ENCODE measurements around the gene PLCD3.
A peak's percentile ranks its signal among the peaks of the same experiment; 100 is the strongest.

PLCD3 gene

DNA sequence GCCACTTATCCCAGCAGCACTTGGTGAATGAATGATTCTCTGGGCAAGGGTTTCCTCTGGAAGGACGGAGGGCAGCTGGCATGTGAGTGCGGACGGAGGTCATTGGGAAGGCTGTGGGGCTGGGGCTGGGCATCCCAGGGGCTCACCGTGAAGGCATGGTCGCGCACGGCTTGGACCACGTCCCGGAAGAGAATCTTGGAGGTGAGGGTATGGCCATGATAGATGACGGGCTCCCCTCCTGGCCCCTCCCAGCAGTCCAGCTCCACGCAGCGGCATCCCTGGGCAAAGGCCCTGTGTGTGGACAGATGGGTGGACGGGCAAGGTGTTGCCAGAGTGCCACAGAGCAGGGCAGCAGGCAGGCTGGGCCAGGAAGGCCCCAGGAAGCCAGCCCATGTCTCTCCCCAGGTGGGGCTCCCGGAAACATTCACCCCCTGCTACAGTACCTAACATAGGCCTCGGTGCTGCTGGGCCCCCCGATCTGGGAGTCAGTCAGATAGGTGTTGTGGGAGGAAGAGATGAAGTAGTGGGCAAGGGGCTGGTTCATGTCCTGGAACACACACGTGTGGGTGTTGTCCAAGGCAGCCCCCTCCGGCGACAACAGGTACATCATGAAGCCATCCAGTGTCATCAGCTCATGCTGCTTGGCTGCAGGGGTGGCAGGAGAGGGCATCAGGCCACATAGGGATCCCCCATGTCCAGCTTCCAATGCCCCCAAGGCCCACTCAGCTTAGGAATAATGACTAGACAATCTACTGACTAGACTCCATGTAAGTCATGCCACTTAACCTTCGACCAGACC is 14.3 kb downstream of the PLCD3 start:
- DNase-seq (ENCODE audit: low spot score): no peak

DNA sequence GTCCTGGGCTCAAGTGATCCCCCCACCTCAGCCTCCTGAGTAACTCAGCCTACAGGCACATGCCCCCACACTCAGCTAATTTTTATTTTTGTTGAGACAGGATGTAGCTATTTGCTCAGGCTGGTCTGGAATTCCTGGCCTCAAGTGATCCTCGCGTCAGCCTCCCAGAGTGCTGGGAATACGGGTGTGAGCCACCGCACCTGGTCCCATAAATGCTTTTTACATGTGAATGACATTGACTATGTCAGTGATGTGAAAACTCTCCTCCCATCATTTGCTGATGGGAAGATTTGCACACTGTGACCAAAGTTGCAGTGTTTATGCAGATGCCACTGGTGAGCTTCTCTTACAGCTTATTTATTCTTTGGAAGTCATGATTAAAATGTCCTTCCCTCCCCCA is 15.0 kb downstream of the PLCD3 start:
- no peak for DNase-seq (ENCODE audit: low spot score)

DNA sequence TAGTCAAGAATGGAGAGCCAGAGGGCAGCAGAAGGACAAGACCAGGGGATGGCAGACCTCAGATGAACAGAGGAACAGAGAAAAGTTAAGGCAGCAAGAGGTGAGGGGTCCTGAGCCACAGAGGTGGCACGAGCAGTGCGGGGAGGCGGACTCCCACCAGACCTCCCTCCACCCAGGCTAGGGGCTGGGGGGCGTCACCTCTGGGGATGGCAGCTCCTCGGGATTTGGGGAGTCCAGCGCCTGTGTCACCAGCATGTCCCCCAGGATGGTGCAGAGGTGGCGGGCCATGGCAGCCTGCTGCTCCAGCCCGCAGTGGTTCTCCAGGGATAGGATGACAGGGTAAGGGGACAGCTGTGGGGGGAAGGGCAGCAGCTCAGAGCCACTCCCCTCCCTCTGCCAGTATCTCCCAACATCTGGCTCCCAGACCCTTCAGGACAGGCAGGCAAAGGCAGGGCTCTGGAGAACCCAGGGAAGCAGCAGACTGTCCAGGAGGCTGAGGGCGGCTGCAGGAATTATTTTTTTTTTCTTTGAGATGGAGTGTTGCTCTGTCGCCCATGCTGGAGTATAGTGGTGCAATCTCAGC is 15.8 kb downstream of the PLCD3 start:
- no peak for DNase-seq (ENCODE audit: low spot score)

DNA sequence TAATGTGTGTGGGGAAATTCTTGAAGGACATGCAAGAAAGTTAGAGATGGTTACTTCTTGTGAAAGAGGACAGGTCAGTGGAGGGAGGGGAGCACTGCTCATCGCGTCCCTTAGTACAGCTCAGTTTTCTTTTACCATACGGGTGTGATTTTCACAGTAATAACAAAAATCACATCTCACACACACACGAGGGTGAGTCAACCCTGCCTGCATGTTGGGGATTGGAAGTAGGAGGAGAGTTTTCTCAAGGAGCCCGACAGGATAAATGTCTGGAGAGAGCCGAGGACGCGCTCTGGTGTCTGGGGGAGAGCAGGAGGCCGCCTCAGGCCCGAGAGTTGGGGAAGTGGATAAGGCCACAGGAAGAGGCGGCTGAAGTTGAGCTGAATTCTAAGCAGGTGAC is 16.4 kb downstream of the PLCD3 start:
- no peak for DNase-seq (ENCODE audit: low spot score)

DNA sequence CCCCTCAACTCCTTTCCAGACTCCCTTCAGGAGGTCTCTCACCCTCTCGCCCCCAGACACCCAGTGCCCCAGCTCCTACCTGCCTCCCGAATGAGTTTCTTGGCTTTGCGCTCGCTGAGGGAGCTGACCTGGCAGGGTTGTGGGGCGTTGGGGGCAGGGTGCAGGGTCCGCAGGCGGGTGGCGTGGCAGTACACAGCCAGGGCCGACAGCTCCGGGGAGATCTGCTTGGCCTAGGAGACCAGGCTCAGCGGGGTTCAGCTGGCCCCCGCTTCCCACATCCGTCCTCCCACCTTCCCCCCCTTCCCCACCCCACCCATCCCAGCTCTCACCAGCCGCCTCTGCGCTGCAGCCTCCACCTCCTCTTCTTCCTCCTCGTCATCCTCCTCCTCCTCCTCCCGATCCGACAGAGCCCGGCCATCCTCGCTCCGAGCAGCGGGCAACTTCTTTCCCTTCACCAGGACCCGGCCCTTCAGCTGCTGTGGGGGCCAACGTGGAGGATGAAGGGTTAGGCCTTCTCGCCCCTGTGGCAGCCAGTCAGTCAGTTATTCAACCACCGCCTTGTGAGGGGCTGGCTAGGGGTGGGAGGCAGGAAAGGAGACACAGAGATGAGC is 17.2 kb downstream of the PLCD3 start:
- DNase-seq (ENCODE audit: low spot score): no peak

DNA sequence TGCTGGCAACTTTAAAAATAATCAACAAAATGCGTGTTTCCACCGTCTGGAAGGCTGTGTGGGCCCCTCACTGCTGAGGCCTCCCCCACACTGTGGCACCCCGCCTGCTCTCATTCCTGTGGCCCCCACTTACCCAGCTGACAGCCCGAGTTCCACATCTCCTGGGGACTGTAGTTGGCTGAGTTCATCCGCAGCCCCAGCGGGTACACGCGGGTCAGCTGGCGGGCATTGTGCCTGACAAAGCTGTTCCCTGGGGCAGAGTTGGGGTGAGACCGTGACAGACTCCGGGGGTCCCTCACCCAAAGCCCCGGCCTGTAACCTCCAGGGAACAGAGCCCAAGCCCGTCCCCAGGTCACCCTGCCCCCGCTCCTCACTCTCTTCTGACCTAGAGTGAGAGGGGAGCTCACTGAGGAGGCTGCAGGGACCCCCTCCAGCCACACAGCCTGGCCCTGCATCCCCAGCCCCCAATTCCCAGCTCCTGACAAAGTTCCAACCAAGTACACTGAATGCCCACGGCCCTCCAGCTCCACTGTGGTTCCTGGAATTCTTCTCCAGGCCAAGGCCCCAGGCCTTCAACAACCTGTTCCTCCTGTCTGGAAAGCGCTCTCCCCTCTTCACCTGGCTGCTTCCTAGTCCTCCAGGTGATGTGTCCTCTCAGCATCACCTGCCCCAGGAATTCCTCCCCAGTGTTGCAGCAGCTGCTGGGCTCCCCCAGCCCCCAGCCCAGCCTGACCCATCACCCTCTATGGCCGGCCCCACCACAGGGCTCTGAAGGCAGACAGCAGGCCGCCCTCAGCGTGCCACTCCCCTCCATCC is 18.0 kb downstream of the PLCD3 start:
- no peak for DNase-seq (ENCODE audit: low spot score)

DNA sequence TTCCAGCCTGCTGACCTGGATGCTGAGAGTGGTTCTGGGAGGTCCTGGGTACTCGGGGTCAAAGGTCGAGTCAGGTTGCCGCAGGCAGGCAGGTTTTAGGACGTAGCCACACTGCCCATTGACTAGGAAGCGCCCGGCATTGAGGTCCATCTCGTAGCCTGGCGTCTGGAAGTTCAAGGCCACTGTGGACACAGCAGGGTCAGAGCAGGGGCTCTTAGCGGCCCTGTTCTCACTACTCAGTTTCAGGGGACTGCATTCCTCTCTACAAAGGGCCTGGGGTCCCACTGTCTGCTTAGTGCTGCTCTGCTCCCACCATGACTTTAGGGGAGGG is 18.9 kb downstream of the PLCD3 start:
- no peak for DNase-seq (ENCODE audit: low spot score)

DNA sequence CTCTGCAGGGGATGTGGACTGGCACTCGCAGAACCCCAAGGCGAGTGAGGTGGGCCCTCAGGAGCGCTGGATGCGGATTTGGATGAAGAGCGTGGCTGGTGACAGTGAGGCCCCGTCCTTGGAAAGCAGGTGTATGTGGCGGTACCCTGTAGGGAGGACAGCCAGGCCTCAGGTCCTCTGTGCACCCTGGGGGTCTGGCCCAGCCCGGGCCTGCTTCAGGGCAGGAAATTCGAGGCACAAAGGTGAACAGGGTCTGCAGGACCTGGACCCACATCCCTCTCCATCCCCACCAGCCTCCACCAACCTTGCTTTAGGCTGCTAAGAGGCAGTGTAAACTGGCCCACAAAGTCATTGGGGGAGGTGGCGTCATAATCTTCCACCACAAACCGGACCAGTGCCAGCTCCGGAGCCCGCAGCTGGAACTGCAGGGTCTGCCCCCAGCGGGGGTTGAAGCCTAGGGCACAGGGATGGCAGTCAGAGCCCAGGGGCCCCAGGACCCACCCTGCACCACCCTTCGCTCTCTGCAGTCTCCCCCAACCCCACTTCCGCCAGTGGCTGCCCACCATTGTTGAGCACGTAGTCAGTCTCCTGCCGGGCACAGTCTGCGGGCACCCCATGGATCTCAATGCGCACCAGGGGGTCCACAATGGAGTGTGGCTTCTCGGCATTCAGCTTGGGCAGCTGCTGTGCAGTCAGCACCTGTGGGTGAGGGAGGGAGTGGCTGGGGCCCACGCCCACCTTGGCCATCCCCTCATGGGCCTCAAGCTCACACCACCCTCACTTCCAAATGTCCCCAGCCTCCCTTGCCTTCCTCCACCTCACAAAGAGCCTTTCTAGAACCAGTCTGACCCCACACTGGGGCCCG is 19.5 kb downstream of the PLCD3 start:
- no peak for DNase-seq (ENCODE audit: low spot score)

DNA sequence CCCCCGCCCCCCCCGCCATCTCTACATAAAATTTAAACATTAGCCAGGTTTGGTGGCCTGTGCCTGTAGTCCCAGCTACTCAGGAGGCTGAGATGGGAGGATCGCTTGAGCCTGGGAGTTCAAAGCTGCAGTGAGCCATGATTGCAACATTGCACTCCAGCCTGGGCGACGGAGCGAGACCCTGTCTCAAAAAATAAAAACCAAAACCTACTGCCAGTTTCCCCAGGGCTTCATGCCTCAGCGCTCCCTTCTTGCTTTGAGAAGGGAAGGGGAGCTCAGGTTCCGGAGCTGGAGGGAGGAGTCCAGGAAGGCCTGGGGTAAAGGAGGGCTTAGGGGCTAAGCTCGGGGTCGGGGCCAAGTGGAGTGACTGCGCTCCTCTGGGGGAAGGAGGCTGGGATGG is 20.5 kb downstream of the PLCD3 start:
- no peak for DNase-seq (ENCODE audit: low spot score)

DNA sequence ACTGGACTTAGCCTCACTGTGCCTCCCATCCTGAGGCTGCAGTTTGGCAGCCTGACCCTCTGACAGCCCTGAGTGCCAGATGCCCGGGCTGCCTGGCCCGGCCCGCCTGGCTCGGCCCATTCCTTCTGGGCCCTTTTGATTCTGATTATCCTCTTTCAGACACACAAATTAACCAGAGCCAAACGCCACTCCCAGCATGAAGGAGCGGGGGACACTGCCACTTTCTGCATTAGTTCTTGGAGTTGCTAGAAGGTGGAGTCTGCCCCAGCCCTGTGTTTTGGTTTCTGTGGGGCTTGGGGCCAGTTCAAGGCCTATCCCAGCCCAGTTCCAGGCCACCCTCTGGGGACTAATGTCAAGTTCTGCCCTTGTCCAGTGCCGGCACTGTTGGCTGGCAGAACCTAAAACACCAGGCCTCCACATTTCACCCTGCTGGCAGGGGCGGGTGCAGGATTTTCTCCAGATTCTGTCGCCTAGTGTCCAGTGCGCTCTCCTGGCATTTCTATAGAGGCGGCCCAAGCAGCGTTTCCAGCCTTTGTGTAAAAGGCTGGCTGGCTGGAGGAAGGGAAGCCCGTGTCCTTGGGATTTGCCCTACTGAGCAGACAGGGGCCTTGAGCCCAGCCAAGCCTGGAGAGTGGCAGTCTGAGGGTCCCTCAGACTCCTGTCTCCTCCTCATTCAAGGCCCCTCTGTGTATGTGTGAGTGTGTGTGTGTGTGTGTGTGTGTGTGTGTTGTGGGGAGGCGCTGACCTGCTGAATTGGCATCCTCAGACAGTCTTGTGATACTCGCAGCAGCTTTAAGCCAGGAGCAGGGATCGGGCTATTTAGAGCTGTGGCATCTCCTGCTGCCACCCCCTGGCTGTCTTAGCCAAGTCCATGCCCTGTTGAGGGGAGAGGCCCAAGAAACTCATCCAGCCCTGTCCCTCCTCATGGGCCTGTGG is 21.4 kb downstream of the PLCD3 start:
- peak; percentile 35 for DNase-seq (ENCODE audit: low spot score)

DNA sequence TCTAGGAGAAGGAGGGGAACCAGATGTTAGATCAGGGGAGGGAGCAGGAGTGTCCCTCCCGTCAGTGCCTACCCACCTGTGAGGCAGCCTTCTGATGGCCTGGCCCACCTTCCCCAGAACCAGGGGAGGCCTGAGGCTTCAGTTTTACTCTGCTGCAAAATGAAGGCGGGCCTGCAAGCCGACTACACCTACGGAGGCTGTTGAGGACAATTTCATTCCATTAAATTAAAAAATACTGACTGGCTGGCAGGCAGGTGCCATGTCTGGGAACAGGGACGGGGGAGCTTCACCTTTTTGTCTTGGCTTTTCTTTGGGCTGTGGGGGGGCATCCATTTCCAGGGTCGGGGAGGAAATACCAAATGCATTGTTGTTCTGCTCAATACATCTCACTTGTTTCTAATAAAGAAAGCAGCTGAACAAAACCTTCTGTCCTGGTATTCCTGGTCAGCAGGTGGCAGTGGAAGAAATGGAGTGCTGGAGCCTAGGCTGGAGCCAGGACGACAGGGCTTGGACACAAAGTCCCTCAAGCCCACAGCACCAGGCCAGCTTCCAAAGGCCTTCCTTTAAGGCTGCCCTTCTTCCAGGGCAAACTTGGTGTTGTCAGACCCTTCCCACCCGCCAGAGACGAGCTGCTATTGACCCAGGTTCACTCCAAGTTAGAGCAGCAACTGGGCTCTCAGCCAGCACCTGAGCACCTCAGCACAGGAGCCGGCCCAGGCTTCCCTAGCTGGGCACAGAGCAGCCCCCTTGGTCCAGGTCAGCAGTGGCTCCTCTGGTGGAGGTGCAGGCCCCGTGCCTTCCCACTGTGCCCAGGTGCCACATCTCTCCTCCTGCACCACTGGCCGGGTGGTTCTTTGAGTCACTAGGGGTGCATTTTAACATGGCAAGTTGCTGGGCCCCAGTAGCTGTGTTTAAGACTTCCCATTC is 23.5 kb downstream of the PLCD3 start:
- DNase-seq (ENCODE audit: low spot score): no peak

DNA sequence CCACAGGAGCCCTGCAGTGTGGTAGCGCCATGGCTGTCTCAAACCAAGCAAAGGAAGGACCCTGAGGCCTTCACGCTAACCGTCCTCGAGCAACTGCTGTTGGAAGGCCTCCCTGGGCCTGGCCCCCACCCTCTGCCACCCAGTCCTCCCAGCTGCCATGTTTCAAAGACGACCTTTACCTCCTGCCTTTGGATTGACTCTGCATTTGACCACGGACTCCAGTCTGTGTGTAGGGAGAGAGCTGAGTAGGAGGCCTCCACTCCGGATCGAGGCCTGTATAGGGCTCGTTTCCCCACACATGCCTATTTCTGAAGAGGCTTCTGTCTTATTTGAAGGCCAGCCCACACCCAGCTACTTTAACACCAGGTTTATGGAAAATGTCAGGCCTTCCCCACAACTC is 24.3 kb downstream of the PLCD3 start:
- no peak for DNase-seq (ENCODE audit: low spot score)

DNA sequence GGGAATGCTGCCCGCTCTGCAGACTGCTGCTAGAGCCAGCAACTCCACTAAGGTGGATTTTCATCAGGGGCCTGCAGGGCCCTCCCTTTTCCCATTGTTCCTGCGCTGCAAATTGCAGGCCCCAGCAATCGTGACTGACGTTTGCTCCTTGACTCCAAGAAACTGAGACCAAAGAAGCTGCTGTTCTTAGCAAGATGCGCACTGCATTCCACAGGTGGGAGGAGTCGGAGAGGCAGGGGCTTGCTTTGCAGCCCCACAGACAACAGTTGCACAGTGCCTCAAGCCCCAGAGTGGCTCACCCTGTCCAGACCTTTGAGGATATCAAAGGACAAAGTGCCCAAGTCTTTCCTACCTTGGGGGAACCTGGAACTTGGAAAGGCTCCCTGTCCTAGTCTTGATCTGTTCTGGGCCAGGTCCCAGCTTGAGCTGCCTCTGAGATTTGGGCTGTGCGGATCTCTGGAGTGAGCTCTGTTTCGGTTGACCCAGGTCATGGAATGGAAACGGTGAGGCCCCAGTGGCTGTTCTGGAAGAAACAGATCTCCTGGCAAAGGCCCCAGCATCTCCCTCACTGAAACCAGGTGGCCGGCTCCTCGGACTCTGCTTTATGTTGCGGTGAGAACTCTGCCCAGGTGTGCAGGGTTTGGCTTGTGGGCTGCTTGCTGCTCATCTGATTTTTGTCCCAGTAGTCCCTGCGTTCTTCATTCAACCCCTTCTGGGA is 24.9 kb downstream of the PLCD3 start:
- no peak for DNase-seq (ENCODE audit: low spot score)

DNA sequence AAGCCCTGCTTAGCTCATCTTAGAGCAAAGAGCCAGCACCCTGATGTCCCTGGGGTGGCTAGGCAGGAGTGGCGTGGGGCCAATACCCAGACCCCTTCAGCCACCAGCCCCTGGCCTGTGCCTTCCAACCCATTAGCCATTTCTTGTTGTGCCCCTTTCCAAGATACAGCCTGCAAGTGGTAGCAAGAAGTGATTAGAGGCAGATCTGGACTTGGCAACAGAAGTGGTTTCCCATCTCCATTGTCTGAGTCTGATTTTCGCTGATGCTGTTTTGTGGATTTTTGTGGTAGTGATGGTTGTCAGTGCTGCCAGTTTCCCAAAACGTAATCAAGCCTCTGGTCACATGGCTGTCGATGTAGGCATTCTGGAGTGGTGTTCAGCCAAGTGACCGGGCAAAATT is 25.7 kb downstream of the PLCD3 start:
- DNase-seq (ENCODE audit: low spot score): no peak

DNA sequence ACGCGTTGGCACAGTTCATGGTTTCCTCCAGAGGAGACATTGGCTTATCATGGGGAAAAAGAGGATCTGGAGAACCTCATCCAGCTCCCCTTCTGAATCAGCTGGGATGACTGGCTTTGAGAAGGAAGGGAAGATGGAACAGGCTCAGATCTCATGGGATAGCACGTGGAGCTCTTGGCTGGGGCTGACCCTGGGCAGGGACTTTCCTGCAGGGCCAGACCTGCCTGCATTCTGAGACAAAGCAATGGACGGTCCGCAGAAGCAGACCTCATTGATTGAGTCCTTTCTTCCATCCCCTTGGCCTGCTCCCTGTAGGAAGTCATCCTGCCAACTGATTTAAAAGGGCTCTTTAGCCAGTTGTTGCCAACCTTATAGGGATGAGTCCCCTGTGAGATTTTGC is 26.2 kb downstream of the PLCD3 start:
- DNase-seq (ENCODE audit: low spot score): no peak

DNA sequence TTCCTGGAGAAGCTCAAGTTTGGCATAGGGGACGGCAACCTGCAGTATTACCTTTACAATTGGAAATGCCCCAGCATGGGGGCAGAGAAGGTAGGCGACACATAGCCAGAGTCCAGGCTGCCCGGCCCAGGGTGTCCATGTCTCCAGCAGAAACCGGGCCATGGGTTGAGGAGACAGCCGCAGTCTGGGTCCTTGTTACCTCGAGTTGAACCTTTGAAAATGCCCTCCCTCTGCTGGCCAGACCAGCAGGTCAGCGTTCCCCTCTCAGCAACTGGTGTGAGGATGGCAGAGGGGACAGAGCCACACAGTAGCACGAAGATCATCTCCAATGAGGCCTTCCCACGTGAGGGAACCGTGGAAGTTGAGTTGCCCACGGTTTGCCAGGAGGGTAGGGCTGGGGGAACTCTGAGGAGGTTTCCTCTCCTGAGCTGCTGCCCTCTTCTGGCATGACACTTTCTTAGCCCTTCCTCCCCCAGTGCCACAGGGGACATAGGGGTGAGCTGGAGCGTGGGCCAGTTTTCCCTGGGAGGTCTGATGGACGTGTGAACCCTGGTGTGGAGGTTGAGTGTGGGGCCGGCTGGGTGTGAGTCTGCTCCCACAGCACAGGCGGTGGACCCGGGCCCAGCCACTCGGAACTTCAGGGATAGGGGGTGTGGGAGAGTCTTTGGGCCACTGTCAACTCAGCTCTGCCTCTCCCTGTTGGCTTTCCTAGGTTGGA is 27.2 kb downstream of the PLCD3 start:
- DNase-seq (ENCODE audit: low spot score): no peak

DNA sequence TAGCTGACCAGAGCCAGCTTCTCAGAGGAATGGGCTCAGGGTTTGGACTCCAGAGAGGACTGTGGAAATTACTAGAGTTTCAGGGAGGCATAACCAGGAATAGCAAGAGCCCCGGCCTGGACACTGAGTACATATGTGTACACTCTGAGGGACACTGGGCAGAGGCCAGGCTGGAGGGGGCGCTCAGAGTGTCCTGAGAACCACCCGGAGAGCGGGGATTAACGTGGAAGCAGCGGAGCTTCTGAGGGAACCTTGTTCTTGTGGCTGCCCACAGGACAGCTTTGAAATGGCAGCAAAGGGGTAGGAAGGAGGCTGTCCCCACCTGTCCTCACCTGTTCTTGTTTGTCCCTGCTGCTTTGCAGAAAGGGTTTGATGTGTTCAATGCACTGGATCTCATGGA is 27.8 kb downstream of the PLCD3 start:
- no peak for DNase-seq (ENCODE audit: low spot score)

DNA sequence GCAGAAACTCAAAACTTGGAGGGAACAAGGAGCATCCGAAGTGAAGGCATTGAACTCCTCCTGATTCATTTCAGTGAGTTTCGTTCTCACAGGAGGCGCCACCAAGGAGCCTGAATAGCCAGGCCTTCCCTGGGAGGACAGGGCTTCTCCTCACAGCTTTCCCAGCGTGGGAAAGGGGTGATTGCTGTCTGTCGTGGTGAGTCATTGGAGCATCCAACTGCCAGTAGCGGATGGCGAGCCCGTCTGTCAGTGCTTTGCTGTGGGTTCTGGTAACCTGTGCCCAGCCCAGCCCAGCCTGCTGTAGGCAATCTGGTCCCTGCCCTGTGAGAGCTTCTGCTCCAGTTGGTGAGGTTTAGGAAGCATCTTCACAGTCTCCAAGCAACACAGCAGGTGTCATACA is 28.3 kb downstream of the PLCD3 start:
- no peak for DNase-seq (ENCODE audit: low spot score)
